ENCODE measurements around the gene ANKRD53.
"Not testable (repeated sequence)": the region's sequence is repeated elsewhere in the genome, so short reads cannot be mapped to it uniquely, and the experiment has no call there.

The ANKRD53 gene

GRCh38 chr2:71008342-71008741 lies 29.9 kb downstream of the ANKRD53 start:
- no peak for DNase-seq (ENCODE audit: low read depth in 2 of 2)

- not testable (repeated sequence) for DNase-seq (ENCODE audit: low read depth in 2 of 2)
Observed at GRCh38 chr2:71011786-71012185, 33.4 kb downstream of the ANKRD53 start.

DNA sequence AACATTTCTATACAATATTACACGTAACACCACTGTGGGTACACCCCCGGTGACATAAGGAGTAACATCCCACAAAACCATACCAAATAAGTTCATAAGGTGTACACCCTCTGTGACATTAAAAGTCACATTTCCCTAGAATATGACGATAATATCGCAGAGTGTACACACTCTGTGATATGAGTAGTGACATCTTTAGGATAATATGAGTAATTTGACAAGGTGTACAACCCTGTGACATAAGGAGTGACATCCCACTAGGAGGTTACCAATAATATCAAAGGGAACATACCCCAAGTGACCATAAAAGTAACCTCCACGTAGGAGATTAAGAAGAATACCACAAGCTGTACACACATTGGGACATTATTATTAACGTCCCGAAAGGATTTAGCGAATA lies 40.2 kb downstream of the ANKRD53 start:
- DNase-seq (ENCODE audit: low read depth in 2 of 2): no peak

DNA sequence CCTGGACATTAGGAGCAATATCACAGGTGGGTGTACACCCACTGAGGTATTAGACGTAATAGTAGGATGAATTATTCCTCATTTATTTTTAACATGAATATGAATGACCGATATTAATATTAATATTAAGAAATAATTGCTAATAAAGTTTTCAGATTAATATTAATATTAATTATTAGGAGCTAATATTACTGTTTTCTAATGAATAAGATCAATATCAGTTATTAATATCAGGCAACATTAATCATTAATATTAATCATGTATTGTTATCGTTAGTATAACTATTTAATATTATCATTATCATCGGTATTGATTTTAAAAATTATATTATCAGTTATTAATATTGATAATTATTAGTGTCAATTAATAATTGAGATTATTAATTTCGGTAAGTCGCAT lies 41.6 kb downstream of the ANKRD53 start:
- not testable (repeated sequence) for DNase-seq (ENCODE audit: low read depth in 2 of 2)

- not testable (repeated sequence) for DNase-seq (ENCODE audit: low read depth in 2 of 2)
Observed at GRCh38 chr2:71021394-71021793, 43.0 kb downstream of the ANKRD53 start.

DNA sequence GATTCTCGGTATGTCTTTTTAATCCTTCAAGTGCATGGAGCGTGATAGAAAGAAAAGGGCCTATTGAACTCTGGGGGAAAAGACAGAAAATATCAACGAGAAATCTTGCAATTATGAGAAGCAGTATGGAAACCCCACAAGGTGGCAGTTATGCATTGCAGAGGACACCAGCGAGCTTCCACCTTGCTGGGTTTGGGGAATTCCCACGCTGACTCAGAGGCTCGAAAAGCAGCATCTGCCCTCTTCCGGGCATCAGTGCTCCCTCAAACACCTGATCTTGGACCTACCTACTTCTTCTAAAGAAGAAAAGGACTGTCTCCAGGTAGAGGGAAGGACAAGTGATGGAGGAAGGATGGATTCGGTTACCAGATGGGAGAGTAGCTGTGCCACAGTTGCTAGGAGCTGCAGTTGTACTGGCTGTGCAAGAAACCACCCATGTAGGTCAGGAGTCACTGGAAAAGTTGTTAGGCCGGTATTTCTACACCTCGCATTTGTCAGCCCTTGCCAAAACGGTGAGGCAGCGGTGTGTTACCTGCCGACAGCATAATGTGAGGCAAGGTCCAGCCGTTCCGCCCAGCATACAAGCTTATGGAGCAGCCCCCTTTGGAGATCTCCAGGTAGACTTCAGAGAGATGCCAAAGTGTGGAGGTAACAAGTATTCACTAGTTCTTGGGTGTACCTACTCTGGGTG lies 45.3 kb downstream of the ANKRD53 start:
- DNase-seq (ENCODE audit: low read depth in 2 of 2): peak; percentile 20 to 48

All from stimulated activated CD8-positive, alpha-beta memory T cell treated with anti-CD3 and anti-CD28 coated beads, Interleukin-2, amount 100 ng/mL, for 48 hours (primary cell).